HepG2 (cell line): Measurements from ENCODE around the gene SPATA25. TPM values are rescaled to one million over a fixed set of nuclear protein-coding genes. Genes with fewer than 3 reads are reported as not detected.

ENCODE experiments used
- ELF4 ChIP-seq: sonication (generic); formaldehyde crosslinking; IDR thresholded peaks from 2 replicates; pipeline ENCODE4 v1.5.0; 2020; ENCODE audit warnings: missing genetic modification reagents, mild to moderate bottlenecking, moderate library complexity, borderline replicate concordance
- GLMP ChIP-seq: sonication (generic); formaldehyde crosslinking; IDR thresholded peaks from 2 replicates; pipeline ENCODE4 v1.9.0; 2021; ENCODE audit warnings: missing genetic modification reagents, mild to moderate bottlenecking, borderline replicate concordance
- GPBP1L1 ChIP-seq: sonication (generic); formaldehyde crosslinking; IDR thresholded peaks from 2 replicates; pipeline ENCODE4 v1.5.0; 2020; ENCODE audit warnings: mild to moderate bottlenecking, missing genetic modification reagents
- HCFC1 ChIP-seq: fragments of 150-350 bp; IDR thresholded peaks from 2 replicates; pipeline ENCODE4 v1.6.1; 2014; ENCODE audit warnings: low read depth, low read length
- KLF9 ChIP-seq: IDR thresholded peaks from 2 replicates; pipeline ENCODE4 v1.6.1; 2016; ENCODE audit warnings: low read depth
- NRL ChIP-seq: sonication (generic); formaldehyde crosslinking; IDR thresholded peaks from 2 replicates; pipeline ENCODE4 v1.5.0; 2020; ENCODE audit warnings: missing genetic modification reagents, mild to moderate bottlenecking, moderate library complexity, borderline replicate concordance
- PHF5A ChIP-seq: IDR thresholded peaks from one replicate; pipeline ENCODE4 v1.6.1; 2018; ENCODE audit warnings: low read depth, missing genetic modification reagents; ENCODE audit not compliant: unreplicated experiment
- RFX1 ChIP-seq: fragments of 450-650 bp; IDR thresholded peaks from 2 replicates; pipeline ENCODE4 v1.6.1; 2017
- SP2 ChIP-seq: sonication (generic); formaldehyde crosslinking; IDR thresholded peaks from 2 replicates; pipeline ENCODE4 v1.5.1; 2020; ENCODE audit warnings: mild to moderate bottlenecking, missing genetic modification reagents
- XRCC5 ChIP-seq: fragments of 200-400 bp; formaldehyde crosslinking; optimal IDR thresholded peaks from 2 replicates; pipeline ENCODE3; 2017; ENCODE audit warnings: mild to moderate bottlenecking, low read length
- ZFYVE20 ChIP-seq: sonication (generic); formaldehyde crosslinking; IDR thresholded peaks from 2 replicates; pipeline ENCODE4 v1.8.0; 2023; ENCODE audit warnings: low read depth, mild to moderate bottlenecking, moderate library complexity, missing genetic modification reagents, borderline replicate concordance
- ZNF598 ChIP-seq: sonication (generic); formaldehyde crosslinking; IDR thresholded peaks from 2 replicates; pipeline ENCODE4 v1.5.1; 2020; ENCODE audit warnings: mild to moderate bottlenecking, missing genetic modification reagents, borderline replicate concordance
- ZNF672 ChIP-seq: sonication (generic); formaldehyde crosslinking; IDR thresholded peaks from 2 replicates; pipeline ENCODE4 v1.8.1; 2022; ENCODE audit warnings: missing genetic modification reagents
- ZNF761 ChIP-seq: sonication (generic); formaldehyde crosslinking; conservative IDR thresholded peaks from 2 replicates; pipeline ENCODE4 v1.4.0; 2020; ENCODE audit warnings: mild to moderate bottlenecking, missing genetic modification reagents
- polyA plus RNA-seq, 8 experiments: library from polyadenylated mRNA; depleted of rRNA in 3 of 8; stranded (reverse) in 7 of 8; unstranded in 1 of 8; fragments of >200 nt; fragmentation: Illumina TruSeq in 4 of 8; extraction: Trizol in 4 of 8; gene quantifications; 2 replicates each; pipeline versions ENCODE4 v1.2.1 to v1.2.3, GENCODE V29; 2011 to 2016; ENCODE audit warnings: low read depth in 4 of 8, missing spikeins in 1 of 8, mixed read lengths in 1 of 8; ENCODE audit not compliant: insufficient read depth in 1 of 8
- total RNA-seq, 5 experiments: library from RNA; depleted of rRNA; stranded (reverse); fragments of >200 nt; fragmentation: Illumina TruSeq; extraction: Trizol; gene quantifications; 2 replicates each; pipeline ENCODE4 v1.2.3, GENCODE V29; 2016; ENCODE audit warnings: low read depth in 1 of 5
- TF ChIP-seq, protein P1 (sequence below): sonication (generic); formaldehyde crosslinking; IDR thresholded peaks from 2 replicates; pipeline ENCODE4 v1.4.0; 2020; ENCODE audit warnings: missing genetic modification reagents, borderline replicate concordance

SPATA25 gene
- total and polyA plus RNA-seq, 2 of the 13 experiments (the other 11 are each of a cell fraction or from before 2014, with no cell fraction given), result 4.8 to 7.6 TPM

- TF ChIP-seq PHF5A (CRISPR knock-in tag) (peak; percentile 61), GLMP (CRISPR knock-in tag) (no peak), ZFYVE20 (peak; percentile 65; the same call in 1 of the 2 replicates), ZNF598 (CRISPR knock-in tag) (peak; percentile 83; the same call in 1 of the 2 replicates), KLF9 (CRISPR knock-in tag) (peak; percentile 87), SP2 (CRISPR knock-in tag) (peak; percentile 34; the same call in 1 of the 2 replicates), HCFC1 (no peak), ELF4 (CRISPR knock-in tag) (0 out of 2 replicates have a peak, but pooled peaks have one; percentile 7), ZNF761 (no peak), RFX1 (no peak), XRCC5 (peak; percentile 93), NRL (no peak; the same call in 1 of the 2 replicates), ZNF672 (CRISPR knock-in tag) (no peak), GPBP1L1 (no peak)
- TF ChIP-seq, protein P1, sequence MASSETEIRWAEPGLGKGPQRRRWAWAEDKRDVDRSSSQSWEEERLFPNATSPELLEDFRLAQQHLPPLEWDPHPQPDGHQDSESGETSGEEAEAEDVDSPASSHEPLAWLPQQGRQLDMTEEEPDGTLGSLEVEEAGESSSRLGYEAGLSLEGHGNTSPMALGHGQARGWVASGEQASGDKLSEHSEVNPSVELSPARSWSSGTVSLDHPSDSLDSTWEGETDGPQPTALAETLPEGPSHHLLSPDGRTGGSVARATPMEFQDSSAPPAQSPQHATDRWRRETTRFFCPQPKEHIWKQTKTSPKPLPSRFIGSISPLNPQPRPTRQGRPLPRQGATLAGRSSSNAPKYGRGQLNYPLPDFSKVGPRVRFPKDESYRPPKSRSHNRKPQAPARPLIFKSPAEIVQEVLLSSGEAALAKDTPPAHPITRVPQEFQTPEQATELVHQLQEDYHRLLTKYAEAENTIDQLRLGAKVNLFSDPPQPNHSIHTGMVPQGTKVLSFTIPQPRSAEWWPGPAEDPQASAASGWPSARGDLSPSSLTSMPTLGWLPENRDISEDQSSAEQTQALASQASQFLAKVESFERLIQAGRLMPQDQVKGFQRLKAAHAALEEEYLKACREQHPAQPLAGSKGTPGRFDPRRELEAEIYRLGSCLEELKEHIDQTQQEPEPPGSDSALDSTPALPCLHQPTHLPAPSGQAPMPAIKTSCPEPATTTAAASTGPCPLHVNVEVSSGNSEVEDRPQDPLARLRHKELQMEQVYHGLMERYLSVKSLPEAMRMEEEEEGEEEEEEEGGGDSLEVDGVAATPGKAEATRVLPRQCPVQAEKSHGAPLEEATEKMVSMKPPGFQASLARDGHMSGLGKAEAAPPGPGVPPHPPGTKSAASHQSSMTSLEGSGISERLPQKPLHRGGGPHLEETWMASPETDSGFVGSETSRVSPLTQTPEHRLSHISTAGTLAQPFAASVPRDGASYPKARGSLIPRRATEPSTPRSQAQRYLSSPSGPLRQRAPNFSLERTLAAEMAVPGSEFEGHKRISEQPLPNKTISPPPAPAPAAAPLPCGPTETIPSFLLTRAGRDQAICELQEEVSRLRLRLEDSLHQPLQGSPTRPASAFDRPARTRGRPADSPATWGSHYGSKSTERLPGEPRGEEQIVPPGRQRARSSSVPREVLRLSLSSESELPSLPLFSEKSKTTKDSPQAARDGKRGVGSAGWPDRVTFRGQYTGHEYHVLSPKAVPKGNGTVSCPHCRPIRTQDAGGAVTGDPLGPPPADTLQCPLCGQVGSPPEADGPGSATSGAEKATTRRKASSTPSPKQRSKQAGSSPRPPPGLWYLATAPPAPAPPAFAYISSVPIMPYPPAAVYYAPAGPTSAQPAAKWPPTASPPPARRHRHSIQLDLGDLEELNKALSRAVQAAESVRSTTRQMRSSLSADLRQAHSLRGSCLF, result no peak
These were observed 2.9 kb upstream of the SPATA25 start (continued) for GRCh38 chr20:45890077-45890984.
